ENCODE measurements around the gene ZDHHC14.

DNA sequence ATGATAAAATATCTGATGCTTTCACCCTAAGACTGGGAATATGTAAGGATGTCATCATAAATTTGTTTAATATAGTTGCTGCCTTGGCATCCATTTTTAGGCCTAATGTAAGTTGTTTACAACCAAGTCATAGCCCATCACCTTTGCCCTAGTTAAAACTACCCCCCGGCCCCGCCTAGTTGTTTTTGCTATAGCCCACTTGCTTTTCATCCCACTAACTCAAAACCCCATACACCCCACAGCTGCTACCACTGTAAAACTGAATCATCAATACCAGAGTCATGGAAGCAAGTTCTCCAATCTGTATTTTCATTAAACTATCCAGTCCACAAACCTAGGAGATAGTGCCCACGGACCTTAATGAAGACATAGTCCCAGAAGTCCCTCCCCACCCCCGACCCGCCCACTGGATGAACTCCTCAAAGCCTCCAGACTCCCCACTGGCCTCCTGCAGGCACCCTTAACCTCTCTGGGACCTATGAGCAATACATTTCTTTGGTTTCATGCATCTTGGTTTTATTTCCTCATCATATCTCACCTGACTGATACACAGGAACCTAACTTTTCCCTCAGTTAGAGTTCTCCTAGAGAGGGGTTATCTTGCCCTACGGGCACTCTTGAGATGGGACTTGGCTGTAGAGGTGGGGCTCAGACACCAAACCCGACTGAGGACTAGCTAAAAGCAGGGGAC, 12.5 kb upstream of the ZDHHC14 start:
- TF ChIP-seq, protein P1, sequence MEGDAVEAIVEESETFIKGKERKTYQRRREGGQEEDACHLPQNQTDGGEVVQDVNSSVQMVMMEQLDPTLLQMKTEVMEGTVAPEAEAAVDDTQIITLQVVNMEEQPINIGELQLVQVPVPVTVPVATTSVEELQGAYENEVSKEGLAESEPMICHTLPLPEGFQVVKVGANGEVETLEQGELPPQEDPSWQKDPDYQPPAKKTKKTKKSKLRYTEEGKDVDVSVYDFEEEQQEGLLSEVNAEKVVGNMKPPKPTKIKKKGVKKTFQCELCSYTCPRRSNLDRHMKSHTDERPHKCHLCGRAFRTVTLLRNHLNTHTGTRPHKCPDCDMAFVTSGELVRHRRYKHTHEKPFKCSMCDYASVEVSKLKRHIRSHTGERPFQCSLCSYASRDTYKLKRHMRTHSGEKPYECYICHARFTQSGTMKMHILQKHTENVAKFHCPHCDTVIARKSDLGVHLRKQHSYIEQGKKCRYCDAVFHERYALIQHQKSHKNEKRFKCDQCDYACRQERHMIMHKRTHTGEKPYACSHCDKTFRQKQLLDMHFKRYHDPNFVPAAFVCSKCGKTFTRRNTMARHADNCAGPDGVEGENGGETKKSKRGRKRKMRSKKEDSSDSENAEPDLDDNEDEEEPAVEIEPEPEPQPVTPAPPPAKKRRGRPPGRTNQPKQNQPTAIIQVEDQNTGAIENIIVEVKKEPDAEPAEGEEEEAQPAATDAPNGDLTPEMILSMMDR (IDR thresholded peaks at IDR 0.05), result no peak
- no peak for TF ChIP-seq POLR2A (IDR thresholded peaks at IDR 0.05)
